Measurements from ENCODE around the gene TMEM244. TPM values are rescaled to one million over a fixed set of nuclear protein-coding genes. Genes with fewer than 3 reads are reported as not detected.

Gene TMEM244
- total RNA-seq, 2 donors from 2014 or later: not detected

GRCh38 chr6:129875610-129876520, 14.8 kb upstream of the TMEM244 start:
- intact Hi-C loops (cut with DNase I): no loop called here
- Histone ChIP-seq H3K9me3 (no peaks in the 10 kb centered on the region), H3K27me3 (replicated peaks; ENCODE audit: insufficient read depth) (no peaks in the 10 kb centered on the region), H3K4me1 (replicated peaks) (no peaks in the 10 kb centered on the region), H3K27ac (no peak overlapping the region), H3K36me3 (no peaks in the 10 kb centered on the region), H3K4me3 (no peak overlapping the region)
- TF ChIP-seq CTCF (IDR thresholded peaks at IDR 0.05) (no peak), POLR2AphosphoS5 (IDR thresholded peaks at IDR 0.05) (no peak), POLR2A (IDR thresholded peaks at IDR 0.05) (no peak)
- no peak for DNase-seq (ENCODE audit: low spot score)
- WGBS: 64% methylated on average over 6 of the region's 6 CpGs

GRCh38 chr6:129874837-129875236, 13.7 kb upstream of the TMEM244 start:
- H3K4me1 ChIP-seq (replicated peaks): no peaks in the 10 kb centered on the region
- H3K36me3 ChIP-seq: no peaks in the 10 kb centered on the region
- no peak for TF ChIP-seq POLR2A (IDR thresholded peaks at IDR 0.05)
- no peak for TF ChIP-seq POLR2AphosphoS5 (IDR thresholded peaks at IDR 0.05)
- no peak for TF ChIP-seq CTCF (IDR thresholded peaks at IDR 0.05)
- H3K27me3 ChIP-seq (replicated peaks; ENCODE audit: insufficient read depth): no peaks in the 10 kb centered on the region
- H3K4me3 ChIP-seq: no peak overlapping the region
- no peaks in the 10 kb centered on the region for H3K9me3 ChIP-seq
- no peak overlapping the region for H3K27ac ChIP-seq
- intact Hi-C loops (cut with DNase I): no loop called here
- DNase-seq (ENCODE audit: low spot score): no peak

- intact Hi-C loops (cut with DNase I): no loop called here
- Histone ChIP-seq H3K27ac (no peak overlapping the region), H3K36me3 (no peaks in the 10 kb centered on the region), H3K4me3 (no peak overlapping the region), H3K9me3 (no peaks in the 10 kb centered on the region), H3K27me3 (replicated peaks; ENCODE audit: insufficient read depth) (no peaks in the 10 kb centered on the region), H3K4me1 (replicated peaks) (no peaks in the 10 kb centered on the region)
- TF ChIP-seq POLR2A (IDR thresholded peaks at IDR 0.05) (no peak), POLR2AphosphoS5 (IDR thresholded peaks at IDR 0.05) (no peak), CTCF (IDR thresholded peaks at IDR 0.05) (no peak)
- DNase-seq (ENCODE audit: low spot score): no peak
- WGBS: 52% methylated on average over 2 of the region's 2 CpGs
Observed at GRCh38 chr6:129872586-129872985, 11.5 kb upstream of the TMEM244 start.

- no peak overlapping the region for H3K27ac ChIP-seq
- 19% methylated on average over 3 of the region's 3 CpGs for WGBS
- DNase-seq (ENCODE audit: low spot score): no peak
- H3K4me3 ChIP-seq: no peak overlapping the region
- H3K27me3 ChIP-seq (replicated peaks; ENCODE audit: insufficient read depth): no peaks in the 10 kb centered on the region
- no peaks in the 10 kb centered on the region for H3K36me3 ChIP-seq
- H3K4me1 ChIP-seq (replicated peaks): no peaks in the 10 kb centered on the region
- TF ChIP-seq POLR2AphosphoS5 (IDR thresholded peaks at IDR 0.05) (peak; percentile 5), POLR2A (IDR thresholded peaks at IDR 0.05) (no peak)
- intact Hi-C loops (cut with DNase I): no loop called here
- no peaks in the 10 kb centered on the region for H3K9me3 ChIP-seq
Observed at GRCh38 chr6:129871221-129871620, 10.1 kb upstream of the TMEM244 start.

- no peaks in the 10 kb centered on the region for H3K4me1 ChIP-seq (replicated peaks)
- no peaks in the 10 kb centered on the region for H3K36me3 ChIP-seq
- DNase-seq (ENCODE audit: low spot score): no peak
- H3K4me3 ChIP-seq: no peak overlapping the region
- H3K27me3 ChIP-seq (replicated peaks; ENCODE audit: insufficient read depth): no peaks in the 10 kb centered on the region
- no peaks in the 10 kb centered on the region for H3K9me3 ChIP-seq
- H3K27ac ChIP-seq: no peak overlapping the region
- intact Hi-C loops (cut with DNase I): no loop called here
- TF ChIP-seq POLR2AphosphoS5 (IDR thresholded peaks at IDR 0.05) (no peak), POLR2A (IDR thresholded peaks at IDR 0.05) (no peak), CTCF (IDR thresholded peaks at IDR 0.05) (no peak)
Observed at GRCh38 chr6:129867403-129867802, 6.3 kb upstream of the TMEM244 start.

All from prostate gland (tissue), 2 donors.